Measurements from ENCODE around the gene PLB1. TPM values are rescaled to one million over a fixed set of nuclear protein-coding genes. Genes with fewer than 3 reads are reported as not detected.

Gene PLB1
- polyA plus RNA-seq, 1 experiment = 1.4 TPM

DNA sequence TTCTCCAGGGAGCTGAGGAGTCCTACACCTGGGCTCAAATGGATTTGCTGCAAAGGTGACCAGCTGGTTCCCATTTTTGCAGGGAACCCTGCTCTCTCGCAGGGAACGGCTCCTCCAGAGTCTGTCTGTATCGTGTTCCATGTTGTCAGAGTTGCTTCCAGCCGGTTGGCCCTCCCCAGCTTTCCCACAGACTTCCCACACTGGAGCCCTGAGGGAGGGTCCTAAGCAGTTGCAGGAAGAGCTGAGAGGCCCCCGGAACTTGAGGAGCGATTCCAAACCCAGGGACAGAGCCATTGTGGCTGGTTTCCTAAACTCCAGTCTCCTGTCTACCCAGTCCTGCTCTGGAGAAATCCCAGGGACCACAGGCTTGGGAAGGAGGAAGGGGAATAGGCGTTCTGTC lies 134.1 kb downstream of the PLB1 start:
- no peaks in the 10 kb centered on the region for H3K9me3 ChIP-seq (ENCODE audit: control insufficient read depth, insufficient read depth, low read length)
- ChIA-PET CTCF (interaction anchor here (1.1 kb wide), 1 partner anchor 9 kb away, joined by 3 read pairs; no protein-coding TSS in a partner anchor), POLR2A (no interaction called here)
- H3K27me3 ChIP-seq (ENCODE audit: control insufficient read depth, insufficient read depth, low read length) = no peaks in the 10 kb centered on the region
- no peak overlapping the region for H3K27ac ChIP-seq (ENCODE audit: low read depth, low read length)
- DNase-seq (ENCODE audit: low read depth, low spot score) = no peak
- no peak overlapping the region for H3K4me3 ChIP-seq (ENCODE audit: low read depth, low read length)
- TF ChIP-seq, protein P1, sequence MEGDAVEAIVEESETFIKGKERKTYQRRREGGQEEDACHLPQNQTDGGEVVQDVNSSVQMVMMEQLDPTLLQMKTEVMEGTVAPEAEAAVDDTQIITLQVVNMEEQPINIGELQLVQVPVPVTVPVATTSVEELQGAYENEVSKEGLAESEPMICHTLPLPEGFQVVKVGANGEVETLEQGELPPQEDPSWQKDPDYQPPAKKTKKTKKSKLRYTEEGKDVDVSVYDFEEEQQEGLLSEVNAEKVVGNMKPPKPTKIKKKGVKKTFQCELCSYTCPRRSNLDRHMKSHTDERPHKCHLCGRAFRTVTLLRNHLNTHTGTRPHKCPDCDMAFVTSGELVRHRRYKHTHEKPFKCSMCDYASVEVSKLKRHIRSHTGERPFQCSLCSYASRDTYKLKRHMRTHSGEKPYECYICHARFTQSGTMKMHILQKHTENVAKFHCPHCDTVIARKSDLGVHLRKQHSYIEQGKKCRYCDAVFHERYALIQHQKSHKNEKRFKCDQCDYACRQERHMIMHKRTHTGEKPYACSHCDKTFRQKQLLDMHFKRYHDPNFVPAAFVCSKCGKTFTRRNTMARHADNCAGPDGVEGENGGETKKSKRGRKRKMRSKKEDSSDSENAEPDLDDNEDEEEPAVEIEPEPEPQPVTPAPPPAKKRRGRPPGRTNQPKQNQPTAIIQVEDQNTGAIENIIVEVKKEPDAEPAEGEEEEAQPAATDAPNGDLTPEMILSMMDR (IDR thresholded peaks at IDR 0.05; ENCODE audit: low read depth, low read length) = no peak

DNA sequence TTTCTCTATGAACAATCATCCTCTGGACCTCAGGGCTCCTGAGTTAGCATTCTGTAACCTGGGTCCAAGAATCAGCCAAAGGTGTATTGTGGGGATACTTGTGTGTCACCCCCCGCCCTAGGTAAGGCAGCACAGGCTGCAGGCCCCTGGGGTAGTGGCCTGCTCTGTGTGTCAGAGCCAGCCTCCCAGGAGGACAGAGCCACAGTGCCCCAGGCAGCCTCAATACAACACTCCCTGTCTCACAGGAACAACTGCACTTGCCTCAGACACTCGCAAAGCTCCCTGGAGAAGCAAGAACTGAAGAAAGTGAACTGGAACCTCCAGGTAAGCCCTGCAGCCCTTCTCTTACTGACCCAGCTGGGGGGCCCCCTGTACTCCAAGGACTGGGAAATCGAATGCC lies 134.5 kb downstream of the PLB1 start:
- Histone ChIP-seq H3K9me3 (ENCODE audit: control insufficient read depth, insufficient read depth, low read length) (no peaks in the 10 kb centered on the region), H3K4me3 (ENCODE audit: low read depth, low read length) (no peak overlapping the region), H3K27me3 (ENCODE audit: control insufficient read depth, insufficient read depth, low read length) (no peaks in the 10 kb centered on the region), H3K27ac (ENCODE audit: low read depth, low read length) (no peak overlapping the region)
- POLR2A ChIA-PET = no interaction called here
- TF ChIP-seq, protein P1 (IDR thresholded peaks at IDR 0.05; ENCODE audit: low read depth, low read length) = no peak
- CTCF ChIA-PET = interaction anchor here (1.1 kb wide), 1 partner anchor 9 kb away, joined by 3 read pairs; no protein-coding TSS in a partner anchor
- DNase-seq (ENCODE audit: low read depth, low spot score) = no peak

DNA sequence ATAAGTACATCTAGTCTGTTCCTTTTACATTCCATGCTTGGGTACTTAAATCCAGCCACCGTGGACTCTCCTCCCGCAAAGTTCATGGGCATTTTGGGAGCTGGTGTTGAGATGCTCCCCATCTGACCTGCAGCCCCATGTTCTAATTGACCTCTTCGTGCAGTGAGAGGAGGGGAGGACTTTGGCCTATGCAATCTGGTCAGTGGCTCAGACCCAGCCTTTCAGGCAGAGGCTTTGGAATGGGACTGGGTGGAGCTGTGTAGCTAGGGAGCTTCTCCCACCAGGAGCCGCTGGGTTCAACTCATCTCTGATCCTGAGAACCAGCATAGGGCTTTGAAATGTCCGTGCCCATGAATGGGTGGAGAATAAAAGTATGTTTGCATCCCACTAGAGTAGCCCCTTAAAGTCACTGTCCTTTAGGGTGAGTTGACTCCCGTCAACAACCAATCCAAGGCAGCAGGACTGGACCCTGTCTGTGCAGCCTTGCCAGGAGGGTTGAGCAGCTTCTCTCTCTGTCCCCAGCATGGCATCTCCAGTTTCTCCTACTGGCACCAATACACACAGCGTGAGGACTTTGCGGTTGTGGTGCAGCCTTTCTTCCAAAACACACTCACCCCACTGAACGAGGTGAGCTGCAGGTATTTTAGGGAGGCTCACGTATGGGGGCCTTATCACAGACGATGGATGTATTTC lies 135.8 kb downstream of the PLB1 start:
- no peak for DNase-seq (ENCODE audit: low read depth, low spot score)
- POLR2A ChIA-PET = no interaction called here
- Histone ChIP-seq H3K27ac (ENCODE audit: low read depth, low read length) (no peak overlapping the region), H3K27me3 (ENCODE audit: control insufficient read depth, insufficient read depth, low read length) (no peaks in the 10 kb centered on the region), H3K4me3 (ENCODE audit: low read depth, low read length) (no peak overlapping the region), H3K9me3 (ENCODE audit: control insufficient read depth, insufficient read depth, low read length) (no peaks in the 10 kb centered on the region)
- TF ChIP-seq, protein P1 (IDR thresholded peaks at IDR 0.05; ENCODE audit: low read depth, low read length) = no peak
- CTCF ChIA-PET = interaction anchor here (1.0 kb wide), 1 partner anchor 38 kb away, joined by 5 read pairs; no protein-coding TSS in a partner anchor

DNA sequence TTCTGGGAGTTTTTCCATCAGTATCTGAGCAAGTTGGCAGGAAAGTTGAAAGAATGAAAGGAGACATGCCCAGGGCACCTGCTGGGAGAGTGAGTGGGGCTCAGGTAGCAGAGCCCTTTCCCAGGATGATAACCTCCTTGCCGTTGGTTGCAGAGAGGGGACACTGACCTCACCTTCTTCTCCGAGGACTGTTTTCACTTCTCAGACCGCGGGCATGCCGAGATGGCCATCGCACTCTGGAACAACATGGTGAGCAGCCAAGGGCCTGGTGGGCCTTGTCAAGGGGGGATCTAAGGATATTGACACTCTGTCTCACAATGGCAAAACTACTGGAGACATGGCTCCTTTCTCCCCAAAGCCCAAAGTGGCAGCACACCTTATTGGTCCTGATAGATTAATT lies 136.9 kb downstream of the PLB1 start:
- Histone ChIP-seq H3K27me3 (ENCODE audit: control insufficient read depth, insufficient read depth, low read length) (no peaks in the 10 kb centered on the region), H3K9me3 (ENCODE audit: control insufficient read depth, insufficient read depth, low read length) (no peaks in the 10 kb centered on the region), H3K4me3 (ENCODE audit: low read depth, low read length) (no peak overlapping the region), H3K27ac (ENCODE audit: low read depth, low read length) (no peak overlapping the region)
- ChIA-PET POLR2A (no interaction called here), CTCF (no interaction called here)
- TF ChIP-seq, protein P1 (IDR thresholded peaks at IDR 0.05; ENCODE audit: low read depth, low read length) = no peak
- no peak for DNase-seq (ENCODE audit: low read depth, low spot score)

DNA sequence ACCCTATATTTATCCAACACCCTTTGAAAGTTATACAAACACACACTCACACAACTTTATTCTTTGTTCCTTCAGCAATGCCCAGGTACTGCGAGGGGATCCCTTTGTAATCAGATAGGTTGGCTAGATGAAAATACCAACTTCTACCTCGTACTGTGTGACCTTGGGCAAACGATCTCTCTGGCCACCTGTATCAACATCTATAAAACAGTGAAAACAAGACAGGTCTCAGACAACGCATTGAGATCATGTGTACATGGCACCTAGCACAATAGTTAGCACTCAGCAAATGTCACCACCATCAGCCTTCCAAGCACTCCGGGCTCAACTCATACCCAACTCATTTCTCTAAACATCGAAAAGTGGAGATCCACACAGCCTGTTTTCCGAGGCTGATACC lies 137.3 kb downstream of the PLB1 start:
- DNase-seq (ENCODE audit: low read depth, low spot score) = no peak
- Histone ChIP-seq H3K4me3 (ENCODE audit: low read depth, low read length) (no peak overlapping the region), H3K9me3 (ENCODE audit: control insufficient read depth, insufficient read depth, low read length) (no peaks in the 10 kb centered on the region), H3K27ac (ENCODE audit: low read depth, low read length) (no peak overlapping the region), H3K27me3 (ENCODE audit: control insufficient read depth, insufficient read depth, low read length) (no peaks in the 10 kb centered on the region)
- POLR2A ChIA-PET = no interaction called here
- TF ChIP-seq, protein P1 (IDR thresholded peaks at IDR 0.05; ENCODE audit: low read depth, low read length) = no peak
- CTCF ChIA-PET = no interaction called here
